HCT116 (cell line): ENCODE data around the gene PCDHB6. TPM values are rescaled to one million over a fixed set of nuclear protein-coding genes. Genes with fewer than 3 reads are reported as not detected.

Source experiments
- ATAC-seq: fragments of 200-7000 bp; cut with Tn5 transposase; 2 replicates; pipeline ENCODE4 v1.9.1; 2020; ENCODE audit warnings: mild to moderate bottlenecking, moderate library complexity
- BruUV-seq: library from RNA; stranded (reverse); fragments of 400-500 nt; replicated peaks from 2 replicates; lab custom pipeline; 2021; lab: Mats Ljungman, UMichigan
- CTCF ChIA-PET: fragments of 300-600 bp; sonication (Branson Sonifier 250); formaldehyde crosslinking; loops from one replicate; lab custom pipeline; 2021; ENCODE audit warnings: antibody characterized with exemption; lab: Charles Lee
- POLR2A ChIA-PET: fragments of 300-600, 350-600 bp; sonication (Branson Sonifier 250); formaldehyde crosslinking; loops from one replicate; lab custom pipeline; 2021; ENCODE audit warnings: antibody characterized with exemption; lab: Charles Lee
- RAD21 ChIA-PET, 2 experiments: fragments of 300-600 bp; sonication (Branson Sonifier 250); formaldehyde crosslinking; loops; one replicate each; lab custom pipeline; 2023; ENCODE audit warnings: low total read pairs in 2 of 2; ENCODE audit not compliant: uncharacterized antibody in 2 of 2, unreplicated experiment in 2 of 2, low non-redundant PET in 1 of 2; lab: Charles Lee
- DNase-seq: peaks from one replicate; pipeline ENCODE4 v3.0.0-alpha.2; 2010; ENCODE audit warnings: low read depth, low spot score
- H2AFZ ChIP-seq: fragments of 200-600 bp; shearing (Covaris generic), sonication (generic); 2 replicates; pipeline ENCODE4 v1.6.1; 2017; ENCODE audit warnings: low read depth, mixed run types, mixed read lengths, antibody characterized with exemption, low read length; ENCODE audit not compliant: poor library complexity, severe bottlenecking
- H3K27ac ChIP-seq: 2 replicates; pipeline ENCODE4 v1.5.1; 2012; ENCODE audit warnings: low read depth, low read length
- H3K27me3 ChIP-seq: fragments of 200-600 bp; sonication (generic); 2 replicates; pipeline ENCODE4 v1.6.1; 2016; ENCODE audit warnings: mixed run types, low read length, mixed read lengths; ENCODE audit not compliant: insufficient read depth
- H3K36me3 ChIP-seq, 2 experiments: fragments of 200-500 bp in 1 of 2; fragments of 200-600 bp in 1 of 2; sonication (Bioruptor generic) in 1 of 2; sonication (generic) in 1 of 2; 2 replicates each; pipeline versions ENCODE4 v1.5.1 to v1.6.1; 2014 to 2016; ENCODE audit warnings: low read length in 2 of 2, inconsistent platforms in 1 of 2, mixed read lengths in 1 of 2, mixed run types in 1 of 2; ENCODE audit not compliant: insufficient read depth in 2 of 2, control insufficient read depth in 1 of 2
- H3K4me1 ChIP-seq, 2 experiments: fragments of 200-600 bp in 1 of 2; sonication (generic) in 1 of 2; 2 replicates each; pipeline versions ENCODE4 v1.5.1 to v1.6.1; 2012 to 2017; ENCODE audit warnings: low read length in 2 of 2, inconsistent platforms in 1 of 2, mild to moderate bottlenecking in 1 of 2, mixed read lengths in 1 of 2, mixed run types in 1 of 2, moderate library complexity in 1 of 2; ENCODE audit not compliant: insufficient read depth in 2 of 2, control insufficient read depth in 1 of 2
- H3K4me2 ChIP-seq: fragments of 200-600 bp; sonication (generic); 2 replicates; pipeline ENCODE4 v1.6.1; 2017; ENCODE audit warnings: mixed run types, low read length, mixed read lengths
- H3K4me3 ChIP-seq, 2 experiments: fragments of 200-600 bp in 1 of 2; sonication (generic) in 1 of 2; replicated peaks in 1 of 2; 2 replicates each; pipeline ENCODE4 v1.5.1; 2011 to 2016; ENCODE audit warnings: low read length in 2 of 2, control low read depth in 1 of 2, low read depth in 1 of 2, mild to moderate bottlenecking in 1 of 2, mixed read lengths in 1 of 2, mixed run types in 1 of 2
- H3K79me2 ChIP-seq: fragments of 200-600 bp; sonication (generic); 2 replicates; pipeline ENCODE4 v1.6.1; 2017; ENCODE audit warnings: mild to moderate bottlenecking, mixed run types, low read length, moderate library complexity, mixed read lengths; ENCODE audit not compliant: insufficient read depth
- H3K9ac ChIP-seq: fragments of 200-600 bp; sonication (generic); 2 replicates; pipeline ENCODE4 v1.6.1; 2016; ENCODE audit warnings: low read length, mixed read lengths
- H3K9me2 ChIP-seq: fragments of 200-600 bp; sonication (generic), shearing (Covaris generic); 2 replicates; pipeline ENCODE4 v1.6.1; 2017; ENCODE audit warnings: mixed run types, mild to moderate bottlenecking, moderate library complexity; ENCODE audit not compliant: insufficient read depth
- H3K9me3 ChIP-seq, 2 experiments: fragments of 200-500 bp in 1 of 2; fragments of 200-600 bp in 1 of 2; sonication (Bioruptor generic) in 1 of 2; sonication (generic) in 1 of 2; 2 replicates each; pipeline ENCODE4 v1.6.1; 2014 to 2017; ENCODE audit warnings: low read length in 2 of 2, mixed read lengths in 2 of 2, inconsistent platforms in 1 of 2, low read depth in 1 of 2, mild to moderate bottlenecking in 1 of 2, mixed run types in 1 of 2, moderate library complexity in 1 of 2; ENCODE audit not compliant: control insufficient read depth in 1 of 2, insufficient read depth in 1 of 2
- H4K20me1 ChIP-seq: fragments of 200-600 bp; sonication (generic), shearing (Covaris generic); 2 replicates; pipeline ENCODE4 v1.6.1; 2017; ENCODE audit warnings: mixed run types, mild to moderate bottlenecking, moderate library complexity; ENCODE audit not compliant: insufficient read depth
- CEBPB ChIP-seq: IDR thresholded peaks from 2 replicates; pipeline ENCODE4 v1.6.1; 2012; ENCODE audit warnings: low read depth
- ELF1 ChIP-seq: IDR thresholded peaks from 2 replicates; pipeline ENCODE4 v1.6.1; 2012; ENCODE audit warnings: low read depth, borderline replicate concordance
- EZH2 ChIP-seq: fragments of 200-600 bp; sonication (generic); IDR thresholded peaks from 2 replicates; pipeline ENCODE4 v1.6.1; 2017; ENCODE audit warnings: antibody characterized with exemption, mixed run types
- FOSL1 ChIP-seq: IDR thresholded peaks from 2 replicates; pipeline ENCODE4 v1.6.1; 2012; ENCODE audit warnings: low read depth
- JUND ChIP-seq: IDR thresholded peaks from 2 replicates; pipeline ENCODE4 v1.6.1; 2012
- POLR2A ChIP-seq: IDR thresholded peaks from 2 replicates; pipeline ENCODE4 v1.7.0; 2011; ENCODE audit warnings: borderline replicate concordance; ENCODE audit not compliant: insufficient read depth, insufficient read length; ENCODE audit errors: extremely low read depth
- POLR2AphosphoS5 ChIP-seq: IDR thresholded peaks from 2 replicates; pipeline ENCODE4 v1.6.1; 2011; ENCODE audit warnings: mild to moderate bottlenecking, low read depth, low read length, moderate library complexity
- RAD21 ChIP-seq: IDR thresholded peaks from 2 replicates; pipeline ENCODE4 v1.6.1; 2012; ENCODE audit warnings: low read depth, mild to moderate bottlenecking
- SIN3A ChIP-seq: IDR thresholded peaks from 2 replicates; pipeline ENCODE4 v1.6.1; 2012; ENCODE audit warnings: low read depth
- SP1 ChIP-seq: IDR thresholded peaks from 2 replicates; pipeline ENCODE4 v1.6.1; 2012; ENCODE audit warnings: low read depth
- SRF ChIP-seq: IDR thresholded peaks from 2 replicates; pipeline ENCODE4 v1.6.1; 2012; ENCODE audit warnings: low read depth
- TCF7L2 ChIP-seq: IDR thresholded peaks from 2 replicates; pipeline ENCODE4 v1.7.0; 2011; ENCODE audit warnings: borderline replicate concordance, inconsistent platforms; ENCODE audit not compliant: insufficient read depth, insufficient read length; ENCODE audit errors: extremely low read depth
- YY1 ChIP-seq: IDR thresholded peaks from 2 replicates; pipeline ENCODE4 v1.6.1; 2011; ENCODE audit warnings: low read length, low read depth, moderate library complexity, mild to moderate bottlenecking; ENCODE audit not compliant: insufficient replicate concordance; ENCODE audit errors: extremely low read depth
- ZNF274 ChIP-seq: fragments of 200-500 bp; sonication (Bioruptor generic); IDR thresholded peaks from 2 replicates; pipeline ENCODE4 v1.6.1; 2014; ENCODE audit warnings: mild to moderate bottlenecking, low read depth, low read length, inconsistent platforms
- intact Hi-C: fragments of 100-400 bp; cut with micrococcal nuclease; formaldehyde crosslinking; loops from 2 replicates; pipeline ENCODE4 v1.10.0; 2022
- total RNA-seq: library from RNA; stranded (reverse); gene quantifications from one replicate; pipeline ENCODE4 v1.2.1, GENCODE V29; 2021; ENCODE audit not compliant: unreplicated experiment
- TF ChIP-seq, protein P1 (sequence below): IDR thresholded peaks from 2 replicates; pipeline ENCODE4 v1.6.1; 2012; ENCODE audit warnings: low read depth
- TF ChIP-seq, protein P2 (sequence below), 3 experiments: fragments of 200-600 bp in 1 of 3; sonication (generic) in 1 of 3; IDR thresholded peaks in 2 of 3; conservative IDR thresholded peaks in 1 of 3; 2 replicates each; pipeline ENCODE4 v1.5.1; 2012 to 2017; ENCODE audit warnings: low read depth in 2 of 3, low read length in 2 of 3, antibody characterized with exemption in 1 of 3, borderline replicate concordance in 1 of 3, control low read depth in 1 of 3, mild to moderate bottlenecking in 1 of 3, mixed read lengths in 1 of 3, mixed run types in 1 of 3, moderate library complexity in 1 of 3; ENCODE audit not compliant: insufficient read depth in 1 of 3
- TF ChIP-seq, protein P3 (sequence below): IDR thresholded peaks from 2 replicates; pipeline ENCODE4 v1.6.1; 2012

The PCDHB6 gene
- total RNA-seq, 1 experiment from 2014 or later = not detected

DNA sequence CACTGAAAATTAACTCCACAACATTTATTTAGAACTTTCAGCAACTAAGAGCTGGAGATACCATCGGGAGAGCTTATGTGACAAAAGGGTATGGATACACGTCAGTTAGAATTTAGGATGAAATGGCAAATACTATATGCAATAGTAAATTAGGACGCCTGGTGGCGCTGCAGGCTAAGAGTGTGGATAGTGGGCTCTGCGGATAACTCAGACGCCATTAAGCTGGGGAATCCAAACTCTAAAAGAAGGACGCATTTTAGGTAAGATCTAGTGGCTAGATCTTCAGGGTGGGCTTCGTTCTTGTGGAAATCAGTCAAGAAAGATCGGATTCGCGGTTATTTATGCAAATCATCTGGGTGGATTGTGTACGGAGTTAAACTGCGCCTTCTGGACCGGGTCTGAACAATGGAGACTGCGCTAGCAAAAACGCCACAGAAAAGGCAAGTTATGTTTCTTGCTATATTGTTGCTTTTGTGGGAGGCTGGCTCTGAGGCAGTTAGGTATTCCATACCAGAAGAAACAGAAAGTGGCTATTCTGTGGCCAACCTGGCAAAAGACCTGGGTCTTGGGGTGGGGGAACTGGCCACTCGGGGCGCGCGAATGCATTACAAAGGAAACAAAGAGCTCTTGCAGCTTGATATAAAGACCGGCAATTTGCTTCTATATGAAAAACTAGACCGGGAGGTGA, 14.7 kb upstream of the PCDHB6 start, which contains the start of gene PCDHB5:
PCDHB5 (plus strand) TSS at position 177 of the 688 bp plus-strand sequence; CDS start at position 406, 229 bp downstream.
- Histone ChIP-seq H3K4me1 (no peaks in the 10 kb centered on the region), H3K27me3 (no peaks in the 10 kb centered on the region), H3K36me3 (no peaks in the 10 kb centered on the region), H2AFZ (no peak within 1 kb of the TSS), H3K4me3 (no peak within 1 kb of the TSS), H3K27ac (no peak within 1 kb of the TSS), H3K9me3 (peaks cover 0 to 14% of the 10 kb centered on the region in 2 experiments; a peak in 2 of 4 replicates), H3K9me2 (no peaks in the 10 kb centered on the region), H4K20me1 (no peaks in the 10 kb centered on the region), H3K79me2 (no peaks in the 10 kb centered on the region), H3K9ac (no peak within 1 kb of the TSS), H3K4me2 (no peak within 1 kb of the TSS)
- intact Hi-C loops = no loop called here
- DNase-seq (no peak), ATAC-seq (no peak)
- TF ChIP-seq YY1 = no peak
- no peak for TF ChIP-seq POLR2A
- TF ChIP-seq FOSL1 = no peak
- no peak for TF ChIP-seq ELF1
- no peak for TF ChIP-seq TCF7L2
- 0 out of 2 replicates have a peak, but pooled peaks have one; percentile 14 for TF ChIP-seq RAD21
- TF ChIP-seq, protein P1, sequence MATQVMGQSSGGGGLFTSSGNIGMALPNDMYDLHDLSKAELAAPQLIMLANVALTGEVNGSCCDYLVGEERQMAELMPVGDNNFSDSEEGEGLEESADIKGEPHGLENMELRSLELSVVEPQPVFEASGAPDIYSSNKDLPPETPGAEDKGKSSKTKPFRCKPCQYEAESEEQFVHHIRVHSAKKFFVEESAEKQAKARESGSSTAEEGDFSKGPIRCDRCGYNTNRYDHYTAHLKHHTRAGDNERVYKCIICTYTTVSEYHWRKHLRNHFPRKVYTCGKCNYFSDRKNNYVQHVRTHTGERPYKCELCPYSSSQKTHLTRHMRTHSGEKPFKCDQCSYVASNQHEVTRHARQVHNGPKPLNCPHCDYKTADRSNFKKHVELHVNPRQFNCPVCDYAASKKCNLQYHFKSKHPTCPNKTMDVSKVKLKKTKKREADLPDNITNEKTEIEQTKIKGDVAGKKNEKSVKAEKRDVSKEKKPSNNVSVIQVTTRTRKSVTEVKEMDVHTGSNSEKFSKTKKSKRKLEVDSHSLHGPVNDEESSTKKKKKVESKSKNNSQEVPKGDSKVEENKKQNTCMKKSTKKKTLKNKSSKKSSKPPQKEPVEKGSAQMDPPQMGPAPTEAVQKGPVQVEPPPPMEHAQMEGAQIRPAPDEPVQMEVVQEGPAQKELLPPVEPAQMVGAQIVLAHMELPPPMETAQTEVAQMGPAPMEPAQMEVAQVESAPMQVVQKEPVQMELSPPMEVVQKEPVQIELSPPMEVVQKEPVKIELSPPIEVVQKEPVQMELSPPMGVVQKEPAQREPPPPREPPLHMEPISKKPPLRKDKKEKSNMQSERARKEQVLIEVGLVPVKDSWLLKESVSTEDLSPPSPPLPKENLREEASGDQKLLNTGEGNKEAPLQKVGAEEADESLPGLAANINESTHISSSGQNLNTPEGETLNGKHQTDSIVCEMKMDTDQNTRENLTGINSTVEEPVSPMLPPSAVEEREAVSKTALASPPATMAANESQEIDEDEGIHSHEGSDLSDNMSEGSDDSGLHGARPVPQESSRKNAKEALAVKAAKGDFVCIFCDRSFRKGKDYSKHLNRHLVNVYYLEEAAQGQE = no peak
- TF ChIP-seq EZH2 = no peak
- TF ChIP-seq SIN3A = no peak
- TF ChIP-seq, protein P2, sequence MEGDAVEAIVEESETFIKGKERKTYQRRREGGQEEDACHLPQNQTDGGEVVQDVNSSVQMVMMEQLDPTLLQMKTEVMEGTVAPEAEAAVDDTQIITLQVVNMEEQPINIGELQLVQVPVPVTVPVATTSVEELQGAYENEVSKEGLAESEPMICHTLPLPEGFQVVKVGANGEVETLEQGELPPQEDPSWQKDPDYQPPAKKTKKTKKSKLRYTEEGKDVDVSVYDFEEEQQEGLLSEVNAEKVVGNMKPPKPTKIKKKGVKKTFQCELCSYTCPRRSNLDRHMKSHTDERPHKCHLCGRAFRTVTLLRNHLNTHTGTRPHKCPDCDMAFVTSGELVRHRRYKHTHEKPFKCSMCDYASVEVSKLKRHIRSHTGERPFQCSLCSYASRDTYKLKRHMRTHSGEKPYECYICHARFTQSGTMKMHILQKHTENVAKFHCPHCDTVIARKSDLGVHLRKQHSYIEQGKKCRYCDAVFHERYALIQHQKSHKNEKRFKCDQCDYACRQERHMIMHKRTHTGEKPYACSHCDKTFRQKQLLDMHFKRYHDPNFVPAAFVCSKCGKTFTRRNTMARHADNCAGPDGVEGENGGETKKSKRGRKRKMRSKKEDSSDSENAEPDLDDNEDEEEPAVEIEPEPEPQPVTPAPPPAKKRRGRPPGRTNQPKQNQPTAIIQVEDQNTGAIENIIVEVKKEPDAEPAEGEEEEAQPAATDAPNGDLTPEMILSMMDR (IDR thresholded peaks at IDR 0.05 in 2 of 3, conservative IDR thresholded peaks at IDR 0.05 in 1 of 3; ENCODE audit: borderline replicate concordance in 1 of 3, insufficient read depth in 1 of 3, low read depth in 2 of 3, low read length in 2 of 3) = peak in 1 of 3 experiments; percentile 40; a peak in 2 of 6 replicates
- TF ChIP-seq, protein P3, sequence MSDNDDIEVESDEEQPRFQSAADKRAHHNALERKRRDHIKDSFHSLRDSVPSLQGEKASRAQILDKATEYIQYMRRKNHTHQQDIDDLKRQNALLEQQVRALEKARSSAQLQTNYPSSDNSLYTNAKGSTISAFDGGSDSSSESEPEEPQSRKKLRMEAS = no peak
- TF ChIP-seq POLR2AphosphoS5 = no peak
- TF ChIP-seq JUND = no peak
- TF ChIP-seq SP1 = no peak
- no peak for TF ChIP-seq ZNF274
- TF ChIP-seq SRF = no peak
- TF ChIP-seq CEBPB = no peak
- no TSS peak for BruUV-seq
- POLR2A ChIA-PET = no interaction called here
- RAD21 ChIA-PET = no interaction called here
- CTCF ChIA-PET = no interaction called here
